NCI-H1105 treated with DMSO at 0.1 percent for 48 hours (cell line): ENCODE results near the gene CZIB.

Source experiments
- DNase-seq: peaks from one replicate; lab custom pipeline; 2025; lab: John Stamatoyannopoulos, UW

The CZIB gene

GRCh38 chr1:53220171-53220961 is at the start of gene CZIB:
CZIB (minus strand) TSS chr1:53220634; CDS start chr1:53220575, 59 bp downstream.
- DNase-seq: peak; percentile 93

DNA sequence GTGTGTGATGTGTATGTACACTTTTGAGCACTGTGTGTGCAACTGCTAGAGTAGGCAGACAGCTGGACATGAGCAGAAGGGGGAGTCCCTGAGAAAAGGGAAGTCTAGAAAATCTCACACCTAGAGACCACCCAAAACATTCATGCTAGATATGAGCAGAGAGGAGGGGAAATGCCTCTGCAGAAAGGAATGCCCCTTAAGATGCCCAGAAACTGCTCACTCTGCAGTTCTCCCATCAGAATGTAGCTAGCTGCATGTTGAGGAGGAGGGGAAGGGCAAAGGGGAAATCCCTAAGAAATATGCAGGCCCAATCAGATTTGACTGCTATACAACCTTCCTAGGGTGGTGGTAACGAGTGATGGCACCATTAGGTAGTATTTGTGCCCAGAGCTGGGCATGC is 49.7 kb upstream of the CZIB start:
- DNase-seq: no peak

- DNase-seq: no peak
Measured at GRCh38 chr1:53267761-53268160, 47.3 kb upstream of the CZIB start.

DNA sequence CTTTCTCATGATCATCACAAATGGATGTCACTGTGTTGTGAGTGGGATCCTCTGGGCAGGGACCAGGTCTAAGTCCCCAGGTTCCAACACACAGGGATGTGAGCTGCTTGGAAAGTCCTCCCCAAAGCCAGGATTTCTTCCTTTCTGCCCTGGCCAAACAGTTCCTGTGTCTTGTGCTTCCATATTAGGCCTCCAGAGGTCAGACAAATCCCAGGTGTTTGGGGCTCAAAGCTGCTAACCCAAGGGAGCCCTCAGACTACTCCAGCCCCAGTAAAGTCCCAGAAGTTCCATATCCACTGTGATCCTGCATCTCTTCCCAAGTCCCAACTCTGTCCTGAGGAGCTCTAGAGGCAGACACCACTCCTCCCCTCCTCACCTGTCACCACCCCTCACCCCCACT is 45.6 kb upstream of the CZIB start:
- peak; percentile 15 for DNase-seq

- DNase-seq: no peak
Measured at GRCh38 chr1:53265581-53265980, 45.1 kb upstream of the CZIB start.

GRCh38 chr1:53264048-53264447 is 43.6 kb upstream of the CZIB start:
- DNase-seq: no peak

DNA sequence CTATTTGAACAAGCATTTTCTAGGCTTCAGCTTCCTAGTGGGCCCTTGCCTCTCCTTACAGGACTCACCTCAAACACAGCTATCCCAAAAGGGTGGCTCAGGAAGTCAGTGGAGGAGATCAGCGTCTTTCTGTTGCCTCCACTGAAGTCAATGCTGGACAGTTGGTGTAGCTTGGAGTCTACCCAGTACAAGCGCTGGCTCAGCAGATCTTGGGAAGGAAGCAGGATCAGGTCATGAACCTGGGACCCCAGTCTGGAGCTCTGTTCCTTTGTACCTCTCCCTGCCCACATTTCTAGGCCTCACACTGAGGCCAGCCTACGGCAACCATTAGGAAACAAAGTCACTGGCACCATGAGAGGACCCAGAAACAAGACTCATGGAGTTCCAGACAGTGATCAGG is 41.6 kb upstream of the CZIB start:
- DNase-seq: no peak

- DNase-seq: no peak
Measured at GRCh38 chr1:53260631-53261247, 40.3 kb upstream of the CZIB start.

DNA sequence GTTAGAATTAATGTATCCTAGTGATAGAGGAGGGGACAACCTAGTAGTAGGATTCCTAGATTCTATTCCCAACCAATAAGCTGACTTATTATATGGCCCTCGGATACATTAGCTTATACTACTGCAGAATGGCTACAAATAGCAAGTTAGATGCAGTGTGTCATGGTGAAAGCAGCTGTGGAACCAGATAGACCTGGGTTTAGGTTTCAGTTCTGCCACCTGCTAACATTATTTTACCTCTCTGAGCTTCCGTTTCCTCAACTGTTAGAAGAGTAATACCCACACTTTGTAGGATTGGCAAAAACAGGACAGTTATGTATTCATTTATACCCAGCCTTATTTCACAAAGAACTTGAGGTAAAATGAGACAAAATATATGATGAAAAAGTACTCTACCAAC is 39.5 kb upstream of the CZIB start:
- no peak for DNase-seq

- no peak for DNase-seq
Measured at GRCh38 chr1:53258216-53258615, 37.8 kb upstream of the CZIB start.

GRCh38 chr1:53257454-53258081 is 37.1 kb upstream of the CZIB start:
- DNase-seq: no peak

GRCh38 chr1:53256511-53257453 is 36.3 kb upstream of the CZIB start:
- DNase-seq: no peak

GRCh38 chr1:53255031-53255430 is 34.6 kb upstream of the CZIB start:
- no peak for DNase-seq

GRCh38 chr1:53254011-53254640 is 33.7 kb upstream of the CZIB start:
- DNase-seq: no peak

DNA sequence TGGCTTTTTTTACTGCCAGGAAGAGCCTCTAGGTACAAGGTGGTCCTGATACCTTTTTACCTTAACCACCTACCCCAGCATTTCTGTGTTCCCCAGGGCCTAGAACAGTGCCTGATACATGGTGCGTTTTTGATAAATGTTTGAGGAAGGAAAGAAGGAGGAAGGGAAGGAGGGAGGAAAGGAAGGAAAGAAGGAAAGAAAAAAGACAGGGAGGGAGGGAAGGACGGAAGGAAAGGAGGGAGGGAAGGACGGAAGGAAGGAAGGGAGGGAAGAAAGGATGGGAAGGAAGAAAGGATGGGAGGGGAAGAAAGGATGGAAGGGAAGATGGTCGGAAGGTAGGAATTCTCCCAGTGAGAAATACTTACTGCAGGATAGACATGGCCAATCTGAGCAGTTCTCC is 29.9 kb upstream of the CZIB start:
- no peak for DNase-seq

DNA sequence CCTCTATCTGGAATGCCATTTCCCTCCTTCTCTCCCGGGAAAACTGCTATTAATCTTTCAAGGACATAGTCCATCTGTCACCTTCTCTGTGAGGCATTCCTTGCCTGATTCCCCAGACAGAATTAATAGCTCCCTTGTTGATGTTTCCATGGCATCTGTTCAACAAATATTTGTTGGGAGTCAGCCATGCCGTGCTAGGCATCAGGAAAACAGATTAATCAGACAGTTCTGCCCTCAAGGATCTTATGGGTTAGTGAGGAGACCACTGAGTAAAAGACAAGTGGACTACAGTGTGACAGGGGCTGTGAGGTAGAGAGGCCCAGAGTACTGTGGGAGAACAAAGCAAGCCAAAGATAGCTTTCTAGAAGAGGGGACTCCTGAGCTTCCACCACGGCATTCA is 29.3 kb upstream of the CZIB start:
- no peak for DNase-seq

DNA sequence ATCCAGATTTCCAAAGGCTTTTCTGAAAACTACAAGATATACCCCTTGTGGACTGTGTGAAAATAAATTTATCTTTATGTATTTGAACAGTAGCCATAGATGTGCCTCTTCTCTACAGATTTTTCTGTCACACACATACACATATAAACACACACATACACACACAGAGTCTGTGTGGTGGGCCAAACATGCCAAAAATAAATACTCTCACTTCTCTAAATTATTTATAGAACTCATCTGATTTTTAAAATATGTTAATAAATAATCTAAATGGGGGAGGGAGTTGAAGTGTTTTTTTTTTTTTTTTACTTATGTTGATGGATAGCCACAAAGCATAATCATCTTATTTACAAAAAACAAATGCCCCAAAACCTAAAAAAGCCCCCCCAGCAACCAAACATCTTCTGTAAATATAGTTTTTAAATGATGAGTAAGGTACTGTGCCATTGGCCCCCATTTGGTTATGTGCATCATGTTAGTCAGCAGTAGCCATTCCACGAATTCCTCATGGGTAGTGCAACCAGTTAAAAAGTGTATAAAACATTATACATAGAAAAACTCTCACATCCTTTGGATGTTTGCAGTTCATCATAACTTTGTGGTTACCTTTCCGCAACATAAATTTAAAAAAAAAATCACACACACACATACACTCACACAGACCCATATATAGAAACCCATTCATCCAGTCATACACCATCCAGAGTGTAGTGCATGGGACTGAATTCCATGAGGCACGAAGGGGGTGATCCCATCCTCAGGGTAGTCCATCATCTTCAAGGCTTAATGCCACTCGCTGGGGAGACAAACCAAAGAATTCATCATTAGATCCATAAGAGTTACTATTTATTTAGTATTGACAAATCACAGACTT is 26.1 kb upstream of the CZIB start:
- DNase-seq: no peak

DNA sequence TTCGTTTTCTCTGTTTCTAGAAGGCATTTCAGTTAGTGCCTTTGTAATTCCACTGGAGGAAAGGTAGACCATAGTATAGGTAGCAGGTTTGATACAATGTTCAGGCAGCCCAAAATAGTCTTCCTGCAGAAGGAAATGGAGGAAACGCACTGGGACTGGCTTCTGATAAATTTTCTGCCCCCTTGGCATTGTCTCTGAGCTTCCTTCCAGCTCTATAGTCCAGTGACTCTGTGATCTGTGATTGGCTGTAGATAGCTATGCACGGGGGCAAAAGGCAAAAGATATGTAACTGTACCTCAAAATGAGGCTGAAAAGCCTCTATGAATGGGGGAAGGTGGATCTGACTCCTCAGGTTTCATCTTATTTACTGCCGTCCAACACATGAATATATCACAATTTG is 23.7 kb upstream of the CZIB start:
- DNase-seq: no peak

- no peak for DNase-seq
Measured at GRCh38 chr1:53242381-53242780, 21.9 kb upstream of the CZIB start.

DNA sequence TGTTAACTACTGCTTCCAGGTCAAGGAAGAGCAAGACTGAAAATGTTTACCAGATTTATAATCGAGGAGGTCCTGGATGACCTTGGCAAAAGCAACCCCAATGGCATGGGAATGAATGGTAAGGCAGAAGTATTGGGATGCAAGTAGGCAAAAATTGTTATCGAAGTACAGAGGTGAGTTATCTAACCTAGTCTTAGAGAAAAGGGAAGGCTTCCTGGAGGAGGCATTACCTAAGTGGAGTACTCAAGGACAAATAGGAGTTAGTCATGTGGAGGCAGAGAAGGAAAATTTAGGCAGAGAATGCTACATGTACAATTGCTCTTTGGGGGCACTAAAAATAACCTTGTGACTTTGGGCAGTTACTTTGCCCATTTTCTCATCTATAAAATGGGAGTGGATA is 21.4 kb upstream of the CZIB start:
- no peak for DNase-seq
